Heart left ventricle (tissue), 16 donors: ENCODE measurements around the gene OSER1. TPM values are rescaled to one million over a fixed set of nuclear protein-coding genes. Genes with fewer than 3 reads are reported as not detected.

ENCODE experiments used
- ATAC-seq, 4 donors: fragments of 200-7000 bp; cut with Tn5 transposase; one replicate each; pipeline ENCODE4 v1.9.1; 2020 to 2022; ENCODE audit warnings: moderate library complexity in 4 of 4, mild to moderate bottlenecking in 3 of 4, moderate number of reproducible peaks in 1 of 4
- DNase-seq, 5 donors: peaks; one replicate each; pipeline ENCODE4 v3.0.0-alpha.2; 2020
- H3K27ac ChIP-seq, 12 donors: fragments of 200-600 bp; sonication (generic) in 4 of 12; one replicate each; pipeline versions ENCODE4 v1.5.0 to v1.8.0; 2016 to 2022; ENCODE audit warnings: mild to moderate bottlenecking in 2 of 12
- H3K27me3 ChIP-seq, 9 donors: fragments of 200-600 bp; sonication (generic) in 2 of 9; one replicate each; pipeline versions ENCODE4 v1.5.1 to v1.8.0; 2016 to 2022; ENCODE audit warnings: mild to moderate bottlenecking in 3 of 9
- H3K36me3 ChIP-seq, 9 donors: fragments of 200-600 bp; sonication (generic) in 2 of 9; one replicate each; pipeline versions ENCODE4 v1.5.0 to v1.8.0; 2018 to 2022; ENCODE audit warnings: mild to moderate bottlenecking in 2 of 9
- H3K4me1 ChIP-seq, 12 donors: fragments of 200-600 bp; sonication (generic) in 4 of 12; one replicate each; pipeline versions ENCODE4 v1.5.0 to v1.8.0; 2016 to 2022; ENCODE audit warnings: mild to moderate bottlenecking in 3 of 12
- H3K4me3 ChIP-seq, 12 donors: fragments of 200-600 bp; sonication (generic) in 4 of 12; one replicate each; pipeline versions ENCODE4 v1.5.0 to v1.8.0; 2017 to 2022; ENCODE audit warnings: mild to moderate bottlenecking in 9 of 12, moderate library complexity in 4 of 12
- H3K9me3 ChIP-seq, 12 donors: fragments of 200-600 bp; sonication (generic) in 4 of 12; one replicate each; pipeline versions ENCODE4 v1.5.0 to v1.8.0; 2016 to 2022; ENCODE audit warnings: mild to moderate bottlenecking in 1 of 12
- POLR2A ChIP-seq, 2 donors: fragments of 450-650 bp; IDR thresholded peaks; one replicate each; pipeline ENCODE4 v1.6.1; 2017; ENCODE audit warnings: antibody characterized with exemption in 2 of 2, mild to moderate bottlenecking in 2 of 2, moderate library complexity in 2 of 2
- WGBS, 4 donors: extraction: QIAGEN DNeasy Blood & Tissue Kit in 2 of 4; methylation state at CpG; one replicate each; pipeline versions ENCODE4 v1.1.5 to v1.1.7; 2013 to 2018; 5-methylcytosine and 5-hydroxymethylcytosine counted together
- intact Hi-C, 10 donors: fragments of 100-400 bp; cut with DNase I; formaldehyde crosslinking; loops; one replicate each; pipeline versions ENCODE4 v1.11.1 to v1.14.2; 2022
- long read RNA-seq, 3 donors: library from polyadenylated mRNA; unstranded; transcript quantifications; one replicate each; pipeline ENCODE4 v2.0.0, GENCODE V29; 2020 to 2021
- polyA plus RNA-seq, 2 donors: library from polyadenylated mRNA; stranded (reverse); fragments of 200-250 nt; gene quantifications; one replicate each; pipeline ENCODE4 v1.2.3, GENCODE V29; 2013
- total RNA-seq, 9 donors: library from RNA; depleted of rRNA in 2 of 9; stranded (reverse); fragments of >200 nt in 2 of 9; fragmentation: NEBNext Ultra II Directional in 3 of 9; extraction: Animal tissue kit (Norgen Biotek cat#: 25700) in 3 of 9; gene quantifications; one replicate each; pipeline versions ENCODE4 v1.1.0 to v1.2.4, GENCODE V29; 2016 to 2023
- TF ChIP-seq, protein P1 (sequence below), 12 donors: fragments of 200-600 bp; sonication (generic) in 4 of 12; IDR thresholded peaks; one replicate each; pipeline versions ENCODE4 v1.5.0 to v1.8.0; 2018 to 2022; ENCODE audit warnings: antibody characterized with exemption in 12 of 12, mild to moderate bottlenecking in 5 of 12
- donor health status: ischemic (EF 13 %, LVEDD 7.1; RV severe dilation, severe dysfunction).
- donor health status: healthy with polysubstance abuse.
- donor health status: DM: no; HTN: yes; CAD: no.
- donor health status: DM: no; HTN: no; CAD: no.
- donor health status: ischemic (EF 25% LVEDD 6.9; RV normal size, moderate dysfunction).
- donor health status: ischemic (EF 25% LVEDD 5.7; RV mildly dilated, moderate dysfunction).
- donor health status: healthy.
- donor health status: DM: yes; HTN: yes; CAD: no.
- donor health status: ischemic (EF 35%, LVEDD 5.7; RV mildly dilated, moderate dysfunction).
- donor health status: nonischemic (EF 11% LVEDD 7.7; RV severe dilation, severe dysfunction).
- donor health status: DM: yes; HTN: yes; CAD: no.
- donor health status: PGD.
- donor health status: ischemic (EF 29% LVEDD 5.4; RV normal size, mild dysfunction).
- donor health status: nonischemic (EF 23%, LVEDD 6.1; RV moderate dilation, normal function).

The OSER1 gene
- total RNA-seq: 10 to 100 TPM; 20.6 to 39.0 (median 34.1) TPM
- 10 to 100 TPM; 11.9 to 35.6 TPM for polyA plus RNA-seq
- long read RNA-seq, donor 1, transcript OSER1-201 (4 exons, 1,572 nt): major isoform, 43 of 56 reads
- long read RNA-seq, donor 1, partial matches to known transcripts: 3 of 56 reads
- long read RNA-seq, donor 1, other reads (novel, unspliced or antisense): 10 of 56 reads
- long read RNA-seq, donor 2, transcript OSER1-201 (4 exons, 1,572 nt): major isoform, 134 of 149 reads
- long read RNA-seq, donor 2, partial matches to known transcripts: 4 of 149 reads
- long read RNA-seq, donor 2, other reads (novel, unspliced or antisense): 11 of 149 reads
- long read RNA-seq, donor 3, transcript OSER1-201 (4 exons, 1,572 nt): major isoform, 68 of 73 reads
- long read RNA-seq, donor 3, partial matches to known transcripts: 2 of 73 reads
- long read RNA-seq, donor 3, other reads (novel, unspliced or antisense): 3 of 73 reads

DNA sequence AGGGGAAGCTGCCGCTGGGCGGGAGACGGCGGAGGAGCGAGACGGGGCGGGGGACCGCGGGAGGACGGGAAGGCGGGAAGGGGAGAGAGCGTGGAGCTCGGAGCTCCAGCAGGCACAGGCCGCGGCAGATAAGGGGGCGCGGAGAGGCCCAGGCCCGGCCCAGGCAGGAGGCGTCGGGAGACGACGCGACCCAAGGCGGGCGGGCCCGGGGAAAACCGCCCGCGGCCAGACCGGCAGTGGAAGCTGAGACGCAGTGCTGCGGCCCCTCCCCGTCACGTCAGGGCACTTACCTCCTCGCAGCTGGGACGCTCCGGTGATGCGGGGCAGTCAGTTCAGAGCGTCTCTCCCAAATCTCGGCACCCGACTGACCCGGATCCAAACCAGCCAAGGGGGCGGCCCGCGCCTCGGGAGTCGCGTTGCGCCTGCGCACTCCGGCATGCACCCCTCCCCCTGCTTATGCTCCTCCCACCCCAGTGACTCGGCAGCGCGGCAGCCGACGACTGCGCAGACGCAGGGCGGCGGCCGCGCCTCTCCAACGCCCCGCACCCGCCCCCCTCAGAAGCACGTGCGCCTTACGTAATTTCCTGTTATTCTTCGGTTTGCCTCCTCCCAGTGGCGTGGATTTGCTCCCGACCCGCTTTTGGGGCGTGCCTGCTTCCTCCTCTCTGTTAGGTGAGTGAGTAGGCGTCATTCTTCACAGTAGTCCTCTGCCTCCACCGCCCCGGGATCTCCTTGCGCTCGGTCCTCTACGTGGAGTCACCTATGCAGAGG, at the start of gene OSER1:
Gene OSER1, minus strand, starts transcription at position 366 of the 771 bp plus-strand sequence. CDS start 3,814 bp downstream, outside the sequence.
- H3K4me1 ChIP-seq: peaks cover 7 to 56% (median 42%) of the 10 kb centered on the region in 12 donors
- peak; percentile 97 to 99 (median 97) for DNase-seq
- H3K9me3 ChIP-seq: no peaks in the 10 kb centered on the region
- peak within 1 kb of the TSS; percentile 85 to 97 (median 92) for H3K27ac ChIP-seq
- TF ChIP-seq POLR2A (IDR thresholded peaks at IDR 0.05): peak; percentile 77 to 89
- TF ChIP-seq, protein P1, sequence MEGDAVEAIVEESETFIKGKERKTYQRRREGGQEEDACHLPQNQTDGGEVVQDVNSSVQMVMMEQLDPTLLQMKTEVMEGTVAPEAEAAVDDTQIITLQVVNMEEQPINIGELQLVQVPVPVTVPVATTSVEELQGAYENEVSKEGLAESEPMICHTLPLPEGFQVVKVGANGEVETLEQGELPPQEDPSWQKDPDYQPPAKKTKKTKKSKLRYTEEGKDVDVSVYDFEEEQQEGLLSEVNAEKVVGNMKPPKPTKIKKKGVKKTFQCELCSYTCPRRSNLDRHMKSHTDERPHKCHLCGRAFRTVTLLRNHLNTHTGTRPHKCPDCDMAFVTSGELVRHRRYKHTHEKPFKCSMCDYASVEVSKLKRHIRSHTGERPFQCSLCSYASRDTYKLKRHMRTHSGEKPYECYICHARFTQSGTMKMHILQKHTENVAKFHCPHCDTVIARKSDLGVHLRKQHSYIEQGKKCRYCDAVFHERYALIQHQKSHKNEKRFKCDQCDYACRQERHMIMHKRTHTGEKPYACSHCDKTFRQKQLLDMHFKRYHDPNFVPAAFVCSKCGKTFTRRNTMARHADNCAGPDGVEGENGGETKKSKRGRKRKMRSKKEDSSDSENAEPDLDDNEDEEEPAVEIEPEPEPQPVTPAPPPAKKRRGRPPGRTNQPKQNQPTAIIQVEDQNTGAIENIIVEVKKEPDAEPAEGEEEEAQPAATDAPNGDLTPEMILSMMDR (IDR thresholded peaks at IDR 0.05): no peak
- 0 to 1% (median 1%) methylated on average over 58 to 79 of the region's 79 CpGs for WGBS, 4 donors
- peaks cover 0 to 15% (median 9%) of the 10 kb centered on the region in 9 donors for H3K36me3 ChIP-seq
- no peaks in the 10 kb centered on the region for H3K27me3 ChIP-seq
- peak; percentile 90 to 95 (median 93) for ATAC-seq
- H3K4me3 ChIP-seq: peak within 1 kb of the TSS; percentile 63 to 98 (median 84)
- intact Hi-C loops: loop anchor here in 5 of 10 donors (5.0 to 10.0 kb wide), 4 partner anchors 254 to 524 kb away; no protein-coding TSS in a partner anchor

DNA sequence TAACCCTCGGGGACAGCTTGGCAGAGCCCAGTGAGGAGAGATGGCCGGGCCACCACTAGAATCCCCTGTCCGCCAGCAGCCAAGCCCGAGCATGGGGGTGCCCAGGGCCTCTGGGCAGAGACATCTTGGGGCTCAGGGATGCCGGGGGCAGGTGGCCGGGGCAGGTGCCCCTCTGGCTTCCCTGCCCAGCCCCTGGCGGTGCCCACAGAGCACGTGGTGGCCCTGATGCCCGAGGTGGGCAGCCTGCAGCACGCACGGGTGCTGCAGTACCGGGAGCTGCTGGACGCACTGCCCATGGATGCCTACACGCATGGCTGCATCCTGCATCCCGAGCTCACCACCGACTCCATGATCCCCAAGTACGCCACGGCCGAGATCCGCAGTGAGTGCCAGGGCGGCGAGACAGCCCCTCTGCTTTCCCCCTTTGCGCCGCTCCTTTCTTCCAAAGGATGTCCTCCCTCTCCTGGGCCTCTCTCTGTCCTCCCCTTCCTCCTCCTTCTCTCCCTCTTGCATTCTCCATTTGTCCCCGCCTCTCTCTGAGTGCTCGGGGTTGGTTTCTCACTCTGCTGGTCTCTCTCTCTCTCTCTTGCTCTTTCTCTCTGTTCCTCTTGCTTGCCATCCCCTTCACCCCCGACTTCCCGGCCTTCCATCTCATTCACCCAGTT, 47.8 kb upstream of the OSER1 start:
- intact Hi-C loops: no loop called here
- no peak for ATAC-seq
- 89 to 92% (median 90%) methylated on average over 20 to 28 of the region's 28 CpGs for WGBS, 4 donors

DNA sequence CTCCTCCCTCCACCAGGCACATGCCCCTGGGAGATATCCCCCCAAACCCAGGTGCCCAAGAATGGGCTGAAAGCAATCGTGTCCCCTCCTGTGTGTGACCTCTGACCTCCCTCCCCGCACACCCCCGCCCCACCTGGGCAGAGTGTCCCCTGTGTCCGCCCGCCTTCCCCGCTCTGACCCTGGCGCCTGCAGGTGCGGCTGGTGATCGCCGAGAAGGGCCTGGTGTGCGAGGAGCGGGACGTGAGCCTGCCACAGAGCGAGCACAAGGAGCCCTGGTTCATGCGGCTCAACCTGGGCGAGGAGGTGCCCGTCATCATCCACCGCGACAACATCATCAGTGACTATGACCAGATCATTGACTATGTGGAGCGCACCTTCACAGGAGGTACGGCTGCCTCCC, 46.4 kb upstream of the OSER1 start:
- no peak for DNase-seq
- no peak for ATAC-seq
- no peak for TF ChIP-seq POLR2A (IDR thresholded peaks at IDR 0.05)
- TF ChIP-seq, protein P1 (IDR thresholded peaks at IDR 0.05): no peak
- no peaks in the 10 kb centered on the region for H3K36me3 ChIP-seq
- H3K9me3 ChIP-seq: no peaks in the 10 kb centered on the region
- H3K4me1 ChIP-seq: no peaks in the 10 kb centered on the region
- H3K27me3 ChIP-seq: no peaks in the 10 kb centered on the region
- 92 to 93% (median 93%) methylated on average over 19 to 21 of the region's 21 CpGs for WGBS, 4 donors
- no peak overlapping the region for H3K27ac ChIP-seq
- no peak overlapping the region for H3K4me3 ChIP-seq
- intact Hi-C loops: no loop called here

More for the DNA sequence above, 47.8 kb upstream of the OSER1 start:
- H3K27me3 ChIP-seq: no peaks in the 10 kb centered on the region
- TF ChIP-seq POLR2A (IDR thresholded peaks at IDR 0.05): no peak
- TF ChIP-seq, protein P1 (IDR thresholded peaks at IDR 0.05): no peak
- DNase-seq: no peak
- H3K4me3 ChIP-seq: no peak overlapping the region
- H3K4me1 ChIP-seq: no peaks in the 10 kb centered on the region
- H3K27ac ChIP-seq: no peak overlapping the region
- H3K9me3 ChIP-seq: no peaks in the 10 kb centered on the region
- no peaks in the 10 kb centered on the region for H3K36me3 ChIP-seq
